Measurements from ENCODE around the gene RAB3A.

The RAB3A gene, protein sequence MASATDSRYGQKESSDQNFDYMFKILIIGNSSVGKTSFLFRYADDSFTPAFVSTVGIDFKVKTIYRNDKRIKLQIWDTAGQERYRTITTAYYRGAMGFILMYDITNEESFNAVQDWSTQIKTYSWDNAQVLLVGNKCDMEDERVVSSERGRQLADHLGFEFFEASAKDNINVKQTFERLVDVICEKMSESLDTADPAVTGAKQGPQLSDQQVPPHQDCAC

DNA sequence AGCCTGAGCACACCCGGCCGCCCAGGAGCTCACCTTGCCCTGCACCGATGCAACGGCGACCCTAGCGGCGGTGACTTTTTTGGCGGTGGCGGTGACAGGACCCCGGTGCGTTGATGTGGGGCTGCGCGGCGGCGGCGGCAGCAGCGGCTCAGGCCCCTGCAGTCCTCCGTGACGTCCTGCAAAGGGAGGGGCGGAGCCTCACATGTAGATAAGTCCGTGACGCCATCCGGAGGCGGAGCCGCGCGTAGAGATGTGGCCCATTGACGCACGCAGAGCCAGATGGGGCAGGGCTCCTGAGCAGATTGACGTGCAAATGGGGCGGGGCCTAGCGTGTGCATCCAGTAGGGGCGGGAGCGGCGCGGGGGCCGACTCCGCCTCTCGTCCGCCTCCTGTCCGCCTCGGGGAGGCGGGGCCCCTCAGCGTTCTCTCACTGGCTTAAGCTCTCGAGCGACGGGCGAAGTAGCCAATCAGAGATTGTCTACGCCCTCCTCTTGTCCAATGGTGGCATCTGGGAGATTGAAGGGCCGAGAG lies at the start of gene RAB3A:
Gene RAB3A, minus strand, starts transcription at position 180 of the 531 bp plus-strand sequence. CDS start 1,302 bp downstream, outside the sequence.
- DNase-seq, result peak; percentile 99

DNA sequence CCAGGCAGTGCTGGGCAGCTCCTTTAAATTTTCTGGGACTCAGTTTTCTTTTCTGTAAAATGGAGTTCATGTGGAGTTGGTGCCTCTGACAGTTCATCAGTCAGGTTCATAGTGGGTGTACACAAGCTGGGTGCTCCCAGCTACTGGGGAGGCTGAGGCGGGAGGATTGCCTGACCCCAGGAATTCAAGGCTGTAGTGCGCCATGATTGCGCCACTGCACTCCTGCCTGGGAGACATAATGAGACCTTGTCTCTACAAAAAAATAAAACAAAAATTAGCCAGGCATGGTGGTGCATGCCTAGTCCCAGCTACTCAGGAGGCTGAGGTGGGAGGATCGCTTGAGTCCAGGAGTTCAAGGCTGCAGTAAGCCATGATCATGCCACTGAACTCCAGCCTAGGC lies 49.3 kb upstream of the RAB3A start:
- no peak for DNase-seq

DNA sequence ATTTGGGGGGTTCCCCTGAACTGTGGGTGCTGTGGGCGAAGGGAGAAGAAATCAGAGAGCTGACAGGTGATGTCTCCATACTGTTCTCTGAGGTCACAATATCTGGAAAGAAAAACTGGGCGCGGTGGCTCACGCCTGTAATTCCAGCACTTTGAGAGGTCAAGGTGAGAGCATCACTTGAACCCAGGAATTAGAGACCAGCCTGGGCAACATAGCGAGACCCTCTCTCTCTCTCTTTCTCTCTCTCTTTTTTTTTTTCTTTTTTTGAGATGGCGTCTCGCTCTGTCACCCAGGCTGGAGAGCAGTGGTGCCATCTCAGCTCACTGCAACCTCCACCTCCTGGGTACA lies 48.5 kb upstream of the RAB3A start:
- DNase-seq, result no peak

DNA sequence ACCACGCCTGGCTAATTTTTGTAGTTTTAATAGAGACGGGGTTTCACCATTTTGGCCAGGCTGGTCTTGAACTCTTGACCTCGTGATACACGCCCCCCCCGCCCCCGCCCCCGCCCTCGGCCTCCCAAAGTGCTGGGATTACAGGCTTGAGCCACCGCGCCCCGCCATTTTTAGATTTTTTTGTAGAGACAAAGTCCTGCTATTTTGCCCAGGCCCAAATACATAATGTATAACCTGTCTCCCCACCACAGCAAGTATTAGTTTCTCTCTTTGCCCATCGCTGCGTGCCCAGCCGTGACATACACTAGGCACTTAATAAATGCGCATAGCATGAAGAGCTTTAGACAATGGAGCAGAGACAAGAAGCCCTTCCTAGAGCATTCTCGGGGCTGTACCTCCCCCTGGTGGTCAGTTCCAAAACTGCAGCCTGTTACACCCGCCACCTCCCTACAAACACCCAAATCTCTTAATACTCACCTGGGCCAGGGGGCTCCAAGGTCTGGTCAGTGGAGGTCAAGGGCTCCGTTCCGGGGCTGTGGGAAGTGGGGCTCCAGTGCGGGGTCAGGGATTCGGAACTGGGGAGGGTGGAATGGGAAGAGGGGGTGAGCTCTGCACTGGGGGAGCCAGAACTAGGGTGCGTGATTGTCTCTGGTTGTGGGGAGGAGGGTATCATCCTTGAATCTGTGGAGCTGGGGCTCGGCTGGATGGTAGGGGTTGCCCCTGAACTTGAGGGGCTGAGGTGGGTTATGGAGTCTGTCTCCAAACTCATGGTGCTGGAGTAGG lies 47.9 kb upstream of the RAB3A start:
- DNase-seq, result peak; percentile 77

DNA sequence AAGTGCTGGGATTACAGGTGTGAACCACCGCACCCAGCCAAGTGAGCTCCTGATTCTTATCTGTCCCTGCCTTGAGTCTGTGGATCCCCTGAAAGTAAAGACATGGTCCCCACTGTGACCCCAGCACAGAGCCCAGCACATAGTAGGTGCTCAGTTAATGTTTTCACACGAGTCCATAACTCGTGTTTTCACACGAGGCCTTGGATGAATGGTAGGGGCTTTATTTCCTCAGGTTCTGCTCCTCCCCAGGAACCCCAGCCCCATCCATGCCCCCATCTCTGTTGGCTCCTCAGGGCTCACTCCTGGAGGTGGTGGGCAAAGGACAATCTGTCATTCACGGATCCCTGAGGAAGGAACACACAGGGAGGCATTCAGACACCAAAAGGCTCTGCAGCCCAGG lies 46.0 kb upstream of the RAB3A start:
- no peak for DNase-seq

DNA sequence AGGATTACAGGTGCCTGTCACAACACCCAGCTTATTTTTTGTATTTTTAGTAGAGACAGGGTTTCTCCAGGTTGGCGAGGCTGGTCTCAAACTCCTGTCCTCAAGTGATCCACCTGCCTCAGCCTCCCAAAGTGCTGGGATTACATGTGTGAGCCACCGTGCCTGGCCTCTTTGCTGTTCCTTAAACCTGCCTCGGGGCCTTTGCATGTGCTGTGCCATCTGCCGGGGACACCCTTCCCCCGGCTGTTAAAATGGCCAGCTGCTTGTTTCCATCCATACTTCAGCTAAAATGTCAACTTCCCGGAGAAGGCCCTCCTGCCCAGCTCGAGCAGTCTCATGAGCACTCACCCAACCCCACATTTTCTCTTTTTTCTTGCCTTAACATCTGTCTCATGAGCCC lies 41.5 kb upstream of the RAB3A start:
- no peak for DNase-seq

DNA sequence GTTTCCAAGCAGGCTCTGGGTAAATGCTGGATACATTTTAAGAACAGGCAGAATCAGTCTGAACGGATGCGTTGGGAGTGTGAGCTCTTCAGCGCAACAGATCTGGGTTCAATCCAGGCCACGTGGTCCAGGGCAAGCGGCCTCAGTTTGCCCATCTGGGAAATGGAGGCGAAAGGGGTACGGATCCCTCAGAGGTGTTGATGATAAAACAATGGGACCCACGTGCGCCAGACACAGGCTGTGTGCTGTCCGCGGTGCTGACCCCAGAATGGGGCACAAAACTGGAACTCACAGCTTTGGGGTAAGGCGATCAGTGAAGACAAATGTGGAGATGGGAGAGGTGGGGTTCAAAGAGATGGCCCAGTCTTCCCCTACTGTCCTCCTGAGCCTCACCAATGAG lies 35.5 kb upstream of the RAB3A start:
- no peak for DNase-seq

DNA sequence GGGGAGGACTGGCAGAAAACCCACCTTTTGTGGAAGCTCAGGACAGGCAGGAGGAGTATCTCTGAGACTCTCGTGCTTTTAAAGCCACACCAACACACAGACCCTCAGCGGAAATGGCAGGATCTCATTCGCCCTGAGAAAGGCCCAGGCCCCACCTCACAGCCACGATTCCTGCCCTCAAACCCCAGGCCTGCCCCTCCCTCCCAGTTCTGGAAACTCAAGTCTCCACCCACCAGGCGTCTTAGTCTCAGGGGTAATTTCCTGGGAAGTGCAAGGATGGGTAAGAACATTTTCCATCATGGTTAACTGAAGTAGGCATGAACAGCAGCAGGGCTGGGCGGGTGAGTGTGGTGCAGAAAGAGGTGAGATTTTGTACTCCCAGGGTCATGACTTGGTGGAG lies 30.4 kb upstream of the RAB3A start:
- DNase-seq, result no peak

DNA sequence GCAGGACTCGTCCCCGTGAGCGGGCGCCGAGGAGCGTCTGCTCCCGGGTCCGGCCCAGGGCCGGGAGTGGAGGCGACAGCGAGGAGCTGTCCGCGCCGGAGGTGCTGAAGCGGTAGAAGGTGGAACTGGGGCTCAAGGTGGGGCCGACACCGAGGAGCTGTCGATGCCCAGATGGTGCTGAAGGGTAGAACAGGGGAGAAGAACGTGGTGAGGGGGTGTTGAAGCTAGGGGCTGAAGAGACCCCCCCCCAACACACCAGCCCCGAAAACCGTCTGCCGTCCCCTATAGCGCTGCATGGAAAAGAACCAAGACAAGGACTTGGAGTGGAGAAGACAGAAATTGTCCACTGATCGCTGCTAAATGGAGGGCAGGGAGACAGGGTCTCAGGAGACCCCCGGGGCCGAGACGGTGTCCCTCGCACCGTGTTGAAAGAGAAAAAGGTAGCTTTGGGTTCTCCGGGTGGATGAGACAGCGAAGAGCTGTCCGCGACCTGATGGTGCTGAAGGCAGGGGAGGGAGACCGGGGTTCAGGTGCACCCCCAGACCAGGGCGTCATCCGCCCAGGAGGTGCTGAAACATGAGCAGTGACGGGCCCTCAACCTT lies 29.5 kb upstream of the RAB3A start:
- DNase-seq, result peak; percentile 44

DNA sequence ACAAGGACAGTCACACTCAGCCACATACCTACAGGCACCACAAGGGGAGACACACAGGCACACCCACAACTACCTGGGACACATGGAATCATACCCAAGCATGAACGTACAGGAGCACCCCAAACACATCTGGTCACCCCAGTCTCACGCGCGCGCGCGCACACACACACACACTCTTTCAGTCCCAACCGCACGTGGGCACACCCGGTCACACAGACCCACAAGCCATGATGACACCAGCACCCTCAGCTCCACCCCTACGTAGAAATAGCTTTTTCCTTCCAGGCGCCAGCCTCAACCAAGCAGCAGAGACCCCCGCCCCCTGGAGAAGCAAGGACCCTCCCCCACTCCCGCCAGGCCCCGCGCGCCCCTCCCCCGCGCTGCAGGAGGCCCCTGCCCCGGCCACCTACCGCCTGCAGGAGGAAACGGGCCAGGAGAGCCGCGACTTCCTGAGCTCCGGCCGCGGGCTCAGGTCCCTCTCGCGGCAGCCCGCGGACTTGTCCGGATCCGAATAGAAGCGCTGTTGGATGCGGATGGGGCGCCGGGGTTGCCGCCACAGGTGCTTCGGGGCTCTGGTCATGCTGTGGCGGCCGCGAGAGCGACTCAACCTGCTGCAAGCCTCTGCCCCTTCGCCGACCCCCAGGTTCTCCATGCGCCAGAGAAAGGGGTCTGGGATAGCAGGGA lies 28.8 kb upstream of the RAB3A start:
- no peak for DNase-seq

DNA sequence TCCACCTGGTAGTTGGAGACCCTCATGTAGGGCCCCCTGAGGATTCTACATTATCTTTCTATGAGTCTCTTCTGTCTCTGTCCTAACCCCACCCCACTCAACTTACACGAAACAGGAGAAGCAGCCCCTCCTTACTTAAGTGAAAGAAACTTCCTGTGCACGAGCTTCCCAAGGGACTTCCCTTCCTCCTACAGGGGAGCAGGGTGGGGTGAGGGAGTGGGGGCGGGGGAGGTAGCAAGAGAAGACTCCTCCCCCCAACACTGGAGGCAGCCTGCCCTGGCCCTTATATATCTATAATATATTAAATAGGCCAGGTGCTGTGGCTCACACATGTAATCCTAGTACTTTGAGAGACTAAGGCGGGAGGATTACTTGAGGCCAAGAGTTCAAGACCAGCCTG lies 27.9 kb upstream of the RAB3A start:
- no peak for DNase-seq

DNA sequence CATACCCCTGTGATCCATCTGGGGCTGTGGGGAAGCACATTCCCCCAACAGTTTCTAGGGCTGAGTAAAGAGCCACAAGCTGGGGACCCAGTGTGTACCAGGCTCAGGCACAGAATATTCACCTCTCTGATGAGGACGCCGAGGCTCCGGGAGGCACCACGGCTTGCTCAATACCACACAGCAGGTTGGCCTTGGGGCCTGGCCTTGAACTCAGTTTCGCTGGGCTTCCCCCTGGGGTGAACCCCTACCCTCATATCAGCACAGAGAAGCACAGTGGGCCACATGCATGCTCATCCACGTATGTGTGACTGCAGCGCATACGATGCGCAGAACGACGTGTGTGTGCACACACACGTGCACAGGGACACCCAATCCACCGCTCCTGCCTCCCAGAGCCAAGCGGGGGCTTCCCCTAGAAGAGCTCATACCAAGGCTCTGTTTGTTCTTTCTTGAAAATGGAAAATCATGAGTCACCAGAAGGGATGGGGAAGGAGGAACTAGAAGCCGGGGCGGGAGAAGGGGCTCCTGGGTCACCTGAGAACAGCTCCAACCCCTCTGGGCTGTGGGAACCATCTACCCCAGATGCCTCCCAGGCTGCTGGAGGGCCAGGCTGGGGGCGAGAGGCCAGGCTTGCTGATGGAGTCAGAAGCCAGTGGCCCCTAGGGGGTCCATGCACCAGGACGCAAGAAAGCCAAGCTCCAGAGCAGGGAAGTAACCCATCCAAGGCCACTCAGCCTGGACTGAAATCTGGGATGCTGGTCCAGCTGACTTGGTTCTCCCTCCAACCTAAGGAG lies 27.3 kb upstream of the RAB3A start:
- no peak for DNase-seq

DNA sequence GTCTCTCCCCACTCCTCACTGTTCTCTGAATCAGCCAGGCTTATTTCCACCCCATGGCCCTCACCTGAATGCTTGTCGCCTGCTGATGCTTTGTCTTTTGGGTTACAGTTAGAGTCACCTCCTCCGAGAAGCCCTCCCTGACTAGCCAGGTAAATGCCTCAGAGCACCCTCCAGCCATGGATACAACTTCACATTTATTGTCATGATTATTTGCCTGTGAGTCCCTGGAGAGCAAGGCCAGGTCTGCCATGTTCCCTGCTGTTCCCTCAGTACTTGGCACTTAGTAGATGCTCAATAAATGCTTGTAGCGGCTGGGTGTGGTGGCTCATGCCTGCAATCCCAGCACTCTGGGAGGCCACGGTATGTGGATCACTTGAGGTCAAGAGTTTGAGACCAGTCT lies 26.1 kb upstream of the RAB3A start:
- DNase-seq, result no peak

DNA sequence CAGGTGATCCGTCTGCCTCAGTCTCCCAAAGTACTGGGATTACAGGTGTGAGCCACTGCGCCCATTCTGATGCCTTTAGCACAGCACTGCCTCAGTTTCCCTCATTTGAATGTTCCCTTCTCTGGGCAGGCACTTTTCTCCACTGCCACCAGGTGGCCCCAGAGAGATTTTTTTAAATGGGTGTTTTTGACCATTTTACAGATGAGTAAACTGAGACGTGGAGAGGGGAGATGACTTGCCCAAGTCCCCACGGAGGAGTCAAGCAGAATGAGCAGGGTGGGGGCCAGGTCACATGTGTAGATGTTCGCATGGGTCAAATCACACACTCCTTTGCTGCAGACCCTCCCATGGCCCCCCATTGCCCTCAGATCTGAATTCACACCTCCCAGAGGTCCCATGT lies 25.6 kb upstream of the RAB3A start:
- no peak for DNase-seq

DNA sequence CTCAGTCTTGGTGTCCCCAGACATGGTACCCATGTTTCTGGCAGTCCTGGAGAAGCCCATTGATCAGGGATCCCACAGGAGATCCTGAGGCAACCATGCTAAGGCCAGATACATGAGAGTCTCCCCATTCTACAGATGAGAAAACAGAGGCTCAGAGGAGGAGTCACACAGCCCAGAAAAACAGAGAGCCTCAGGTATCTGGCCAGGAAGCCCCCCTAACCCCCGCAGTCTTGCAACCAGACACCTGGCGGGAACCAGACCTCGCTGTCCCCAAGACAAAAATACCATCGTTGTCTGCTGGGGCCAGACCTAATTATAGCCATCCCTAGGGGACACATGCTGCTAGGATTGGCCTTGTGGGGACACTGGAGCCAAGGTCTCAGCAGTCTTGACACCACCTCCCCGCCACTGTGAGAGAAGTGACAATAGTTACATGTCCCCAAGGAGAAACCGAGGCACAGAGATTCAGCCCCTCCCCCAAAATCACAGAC lies 24.0 kb upstream of the RAB3A start:
- no peak for DNase-seq

DNA sequence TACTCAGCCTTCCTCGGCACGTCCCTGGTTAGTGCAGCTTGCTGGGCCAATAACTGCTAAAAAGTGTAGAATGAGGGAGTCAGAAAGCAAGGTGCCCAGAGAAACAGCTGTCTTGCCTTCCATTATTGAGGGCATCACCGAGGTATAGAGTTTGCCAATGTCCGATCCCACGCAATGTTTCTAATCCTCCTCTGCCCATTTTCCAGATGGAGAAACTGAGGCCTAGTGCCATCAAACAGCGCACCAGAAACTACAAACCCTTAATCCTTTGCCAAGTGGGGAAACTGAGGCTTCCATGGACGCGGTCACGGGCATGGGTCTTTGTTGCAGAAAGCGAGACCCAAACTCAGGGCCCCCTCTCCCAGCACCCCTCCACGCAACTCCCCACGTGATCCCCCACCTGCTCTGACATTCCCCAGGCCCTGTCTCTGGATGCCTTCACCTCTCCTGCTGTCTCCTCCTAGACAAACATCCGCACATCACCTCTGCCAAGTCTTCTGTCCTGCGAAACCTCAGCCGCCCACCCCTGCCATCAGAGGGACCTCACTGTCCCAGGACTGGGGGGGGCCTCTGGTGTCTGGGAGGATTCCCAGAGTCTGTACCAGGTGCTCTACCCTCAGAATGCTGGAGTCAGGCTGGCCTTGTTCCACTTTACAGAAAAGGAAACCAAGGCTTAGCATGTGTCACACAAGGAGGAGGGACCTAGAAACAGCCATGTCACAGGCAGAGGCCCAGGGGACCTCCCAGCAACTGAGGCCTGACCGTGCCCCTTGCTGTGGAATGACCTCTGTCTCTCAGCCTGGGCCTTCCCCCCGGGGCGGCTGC lies 23.3 kb upstream of the RAB3A start:
- no peak for DNase-seq

DNA sequence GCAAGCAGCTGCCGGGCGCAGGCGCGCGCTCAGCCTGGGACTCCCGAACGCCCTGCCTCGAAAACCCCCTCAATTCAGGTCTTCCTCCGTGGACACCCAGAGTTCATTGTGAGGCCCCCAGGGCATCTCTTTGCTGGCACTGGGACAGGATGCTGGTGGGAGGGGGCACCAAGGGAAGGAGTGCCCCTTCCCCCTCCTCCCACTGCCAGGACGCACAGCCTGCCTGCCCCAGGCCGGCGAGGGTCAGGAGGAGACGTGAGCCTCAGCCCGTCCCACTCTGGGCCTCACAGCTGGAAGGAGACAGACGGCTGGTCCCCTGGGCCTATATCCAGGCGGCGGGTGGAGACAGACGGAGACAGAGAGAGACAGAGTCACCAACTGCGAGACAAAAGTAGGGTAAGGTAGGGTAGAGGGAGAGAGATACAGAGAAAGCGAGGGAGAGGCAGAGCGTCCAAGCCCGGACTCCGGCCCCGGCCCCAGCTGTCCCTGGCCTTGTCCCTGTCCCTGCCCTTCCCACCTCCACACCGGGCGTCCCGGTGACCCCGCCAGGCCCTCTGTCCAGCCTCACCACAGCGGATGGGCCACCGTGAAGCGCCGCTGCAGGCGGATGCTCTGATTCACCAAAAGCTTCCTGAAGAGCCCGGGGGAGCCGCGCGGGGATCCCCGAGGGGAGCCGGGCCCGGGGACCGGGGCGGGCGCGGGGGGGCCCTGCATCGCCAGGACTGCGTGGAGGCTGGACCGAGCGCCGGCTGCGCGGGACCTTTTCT lies 22.0 kb upstream of the RAB3A start, which contains the start of gene PDE4C:
Gene PDE4C, minus strand, starts transcription at position 737 of the 767 bp plus-strand sequence. Its CDS starts 23 bp downstream, at position 714.
- DNase-seq, result no peak

DNA sequence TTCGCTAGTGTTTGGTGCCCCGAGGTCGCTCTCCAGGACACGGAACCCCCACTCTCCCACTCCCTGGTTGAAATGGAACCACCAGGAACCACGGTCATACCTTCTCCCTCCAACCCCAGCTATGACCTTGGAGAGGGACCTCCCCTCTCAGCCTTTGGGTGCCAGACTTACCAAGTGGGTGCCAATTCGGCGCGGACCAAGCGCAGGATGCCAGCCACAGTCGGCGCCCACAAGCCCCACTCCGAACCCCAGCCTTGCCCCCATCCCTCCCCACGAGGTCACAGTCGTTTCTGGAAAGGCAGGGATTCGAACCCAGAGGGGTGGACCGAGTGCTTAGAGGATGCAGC lies 21.5 kb upstream of the RAB3A start:
- no peak for DNase-seq

DNA sequence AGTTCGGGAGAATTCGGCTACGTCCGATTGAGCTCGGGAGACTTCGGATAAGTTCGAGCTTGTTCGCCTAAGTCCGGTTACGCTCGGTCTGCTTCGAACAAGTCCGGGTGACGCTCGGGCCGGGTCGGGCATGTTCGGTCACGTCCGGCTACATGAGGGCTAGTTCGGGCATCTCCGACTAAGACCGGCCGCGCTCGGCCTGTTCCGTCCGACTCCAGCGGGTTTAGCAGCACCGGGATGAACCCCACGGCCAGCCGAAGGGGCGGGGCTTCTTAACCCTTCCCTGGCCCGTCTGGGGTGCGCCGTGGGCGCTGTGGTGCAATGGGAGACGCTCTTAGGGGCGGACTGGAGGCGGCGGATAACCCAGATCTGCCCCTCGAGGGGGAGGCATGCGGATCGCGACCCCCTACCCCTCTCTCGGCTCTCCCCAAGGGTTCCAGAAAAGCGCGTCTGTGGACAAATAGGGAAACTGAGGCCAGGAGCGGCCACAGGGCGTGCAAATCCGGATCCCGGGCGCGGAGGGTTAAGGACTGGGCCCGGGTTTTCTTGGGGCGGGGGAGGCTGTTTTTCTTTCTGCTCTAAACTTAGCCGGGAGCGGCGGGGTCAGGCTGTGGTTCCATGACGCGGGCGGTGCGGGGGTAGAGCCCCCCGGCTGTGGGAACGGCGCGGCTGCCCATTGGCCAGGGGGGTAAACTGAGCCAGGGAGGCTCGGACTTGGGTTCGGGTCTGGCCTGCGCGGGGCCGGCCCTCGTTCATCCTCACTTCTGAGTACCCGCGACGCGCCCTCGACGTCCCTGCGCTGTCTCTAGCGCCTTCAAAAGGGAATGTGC lies 20.9 kb upstream of the RAB3A start:
- DNase-seq, result peak; percentile 87
